WERI-Rb-1 (cell line): ENCODE measurements around the gene SLC66A2.

Source experiments
- DNase-seq: peaks from one replicate; pipeline ENCODE4 v3.0.0-alpha.2; 2020
- H3K27ac ChIP-seq: fragments of 250-450 bp; sonication (Bioruptor Pico); 2 replicates; pipeline ENCODE4 v1.5.1; 2020; ENCODE audit warnings: mild to moderate bottlenecking, moderate library complexity
- H3K27me3 ChIP-seq: fragments of 250-450 bp; sonication (Bioruptor Pico); 2 replicates; pipeline ENCODE4 v1.5.1; 2021; ENCODE audit warnings: mild to moderate bottlenecking, low read depth, moderate library complexity; ENCODE audit not compliant: insufficient read depth, severe bottlenecking
- H3K36me3 ChIP-seq: fragments of 250-450 bp; sonication (Bioruptor Pico); 2 replicates; pipeline ENCODE4 v1.5.1; 2020; ENCODE audit warnings: mild to moderate bottlenecking, moderate library complexity
- H3K4me3 ChIP-seq: 2 replicates; pipeline ENCODE4 v1.5.1; 2011; ENCODE audit warnings: low read depth, mild to moderate bottlenecking, control low read depth, low read length
- H3K9me3 ChIP-seq: fragments of 250-450 bp; sonication (Bioruptor Pico); 2 replicates; pipeline ENCODE4 v1.5.1; 2021; ENCODE audit warnings: mild to moderate bottlenecking, moderate library complexity; ENCODE audit not compliant: severe bottlenecking
- TF ChIP-seq, protein P1 (sequence below): IDR thresholded peaks from 2 replicates; pipeline ENCODE4 v1.5.1; 2011; ENCODE audit warnings: low read depth, mild to moderate bottlenecking, control low read depth, inconsistent platforms, low read length

SLC66A2 gene

GRCh38 chr18:79924814-79925731 is 26.4 kb downstream of the SLC66A2 start:
- Histone ChIP-seq H3K27me3 (no peaks in the 10 kb centered on the region), H3K27ac (peak overlapping the region; percentile 78), H3K36me3 (peaks cover 43% of the 10 kb centered on the region), H3K4me3 (peak overlapping the region; percentile 8), H3K9me3 (peaks cover 5% of the 10 kb centered on the region)
- TF ChIP-seq, protein P1, sequence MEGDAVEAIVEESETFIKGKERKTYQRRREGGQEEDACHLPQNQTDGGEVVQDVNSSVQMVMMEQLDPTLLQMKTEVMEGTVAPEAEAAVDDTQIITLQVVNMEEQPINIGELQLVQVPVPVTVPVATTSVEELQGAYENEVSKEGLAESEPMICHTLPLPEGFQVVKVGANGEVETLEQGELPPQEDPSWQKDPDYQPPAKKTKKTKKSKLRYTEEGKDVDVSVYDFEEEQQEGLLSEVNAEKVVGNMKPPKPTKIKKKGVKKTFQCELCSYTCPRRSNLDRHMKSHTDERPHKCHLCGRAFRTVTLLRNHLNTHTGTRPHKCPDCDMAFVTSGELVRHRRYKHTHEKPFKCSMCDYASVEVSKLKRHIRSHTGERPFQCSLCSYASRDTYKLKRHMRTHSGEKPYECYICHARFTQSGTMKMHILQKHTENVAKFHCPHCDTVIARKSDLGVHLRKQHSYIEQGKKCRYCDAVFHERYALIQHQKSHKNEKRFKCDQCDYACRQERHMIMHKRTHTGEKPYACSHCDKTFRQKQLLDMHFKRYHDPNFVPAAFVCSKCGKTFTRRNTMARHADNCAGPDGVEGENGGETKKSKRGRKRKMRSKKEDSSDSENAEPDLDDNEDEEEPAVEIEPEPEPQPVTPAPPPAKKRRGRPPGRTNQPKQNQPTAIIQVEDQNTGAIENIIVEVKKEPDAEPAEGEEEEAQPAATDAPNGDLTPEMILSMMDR: peak; percentile 74
- DNase-seq: peak; percentile 96

DNA sequence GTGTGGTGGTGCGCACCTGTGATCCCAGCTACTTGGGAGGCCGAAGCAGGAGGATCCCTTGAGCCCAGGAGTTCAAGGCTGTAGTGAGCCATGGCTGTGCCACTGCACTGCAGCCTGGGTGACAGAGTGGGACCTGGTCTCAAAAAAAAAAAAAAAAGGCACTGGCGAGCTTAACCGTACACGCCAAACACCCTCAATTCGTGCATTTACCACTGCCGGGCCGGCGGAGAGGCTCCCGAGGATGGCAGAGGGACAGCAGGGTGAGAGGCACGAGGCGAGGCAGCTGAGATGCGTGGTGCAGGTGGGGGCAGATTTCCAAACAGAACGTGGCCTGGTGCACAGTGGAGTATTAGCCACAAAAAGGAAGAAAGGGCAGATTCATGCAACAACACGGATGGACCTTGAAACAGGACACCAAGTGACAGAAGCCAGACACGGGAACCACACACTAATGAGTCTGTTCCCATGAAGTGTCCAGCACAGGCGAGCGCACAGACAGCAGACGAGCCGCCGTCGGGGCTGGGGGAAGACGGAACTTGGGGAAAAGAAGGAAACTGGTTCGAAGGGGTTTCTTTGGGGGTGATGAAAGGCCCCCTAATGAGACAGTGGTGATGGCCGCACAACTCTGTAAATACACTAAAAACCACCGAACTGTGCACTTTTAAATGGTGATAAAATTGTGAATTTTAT is 27.4 kb downstream of the SLC66A2 start:
- peak; percentile 15 for DNase-seq
- Histone ChIP-seq H3K27me3 (no peaks in the 10 kb centered on the region), H3K36me3 (peaks cover 35% of the 10 kb centered on the region), H3K9me3 (no peaks in the 10 kb centered on the region), H3K27ac (peak overlapping the region; percentile 78), H3K4me3 (no peak overlapping the region)
- TF ChIP-seq, protein P1: no peak

DNA sequence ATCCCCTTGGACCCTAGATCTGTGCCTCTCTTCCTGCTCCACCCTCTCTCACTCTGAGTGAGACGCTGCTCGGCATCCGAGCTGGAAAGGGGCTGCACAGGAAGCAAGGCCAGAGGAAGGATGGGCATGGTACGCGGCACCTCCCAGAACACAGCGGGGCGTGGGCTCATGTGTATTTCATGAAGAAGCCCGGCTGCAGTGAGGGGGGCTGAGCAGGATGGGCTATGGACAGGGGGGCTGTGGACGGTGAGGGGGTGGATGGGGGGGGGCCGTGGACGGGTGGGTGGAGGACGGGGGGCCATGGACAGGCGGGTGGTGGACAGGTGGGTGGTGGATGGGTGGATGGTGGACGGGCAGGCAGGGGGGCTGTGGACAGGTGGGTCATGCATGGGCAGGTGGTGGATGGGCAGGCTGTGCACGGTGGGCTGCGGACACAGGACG is 28.5 kb downstream of the SLC66A2 start:
- H3K9me3 ChIP-seq: no peaks in the 10 kb centered on the region
- H3K36me3 ChIP-seq: peaks cover 37% of the 10 kb centered on the region
- no peak overlapping the region for H3K27ac ChIP-seq
- no peak overlapping the region for H3K4me3 ChIP-seq
- TF ChIP-seq, protein P1: no peak
- no peaks in the 10 kb centered on the region for H3K27me3 ChIP-seq
- DNase-seq: peak; percentile 10

DNA sequence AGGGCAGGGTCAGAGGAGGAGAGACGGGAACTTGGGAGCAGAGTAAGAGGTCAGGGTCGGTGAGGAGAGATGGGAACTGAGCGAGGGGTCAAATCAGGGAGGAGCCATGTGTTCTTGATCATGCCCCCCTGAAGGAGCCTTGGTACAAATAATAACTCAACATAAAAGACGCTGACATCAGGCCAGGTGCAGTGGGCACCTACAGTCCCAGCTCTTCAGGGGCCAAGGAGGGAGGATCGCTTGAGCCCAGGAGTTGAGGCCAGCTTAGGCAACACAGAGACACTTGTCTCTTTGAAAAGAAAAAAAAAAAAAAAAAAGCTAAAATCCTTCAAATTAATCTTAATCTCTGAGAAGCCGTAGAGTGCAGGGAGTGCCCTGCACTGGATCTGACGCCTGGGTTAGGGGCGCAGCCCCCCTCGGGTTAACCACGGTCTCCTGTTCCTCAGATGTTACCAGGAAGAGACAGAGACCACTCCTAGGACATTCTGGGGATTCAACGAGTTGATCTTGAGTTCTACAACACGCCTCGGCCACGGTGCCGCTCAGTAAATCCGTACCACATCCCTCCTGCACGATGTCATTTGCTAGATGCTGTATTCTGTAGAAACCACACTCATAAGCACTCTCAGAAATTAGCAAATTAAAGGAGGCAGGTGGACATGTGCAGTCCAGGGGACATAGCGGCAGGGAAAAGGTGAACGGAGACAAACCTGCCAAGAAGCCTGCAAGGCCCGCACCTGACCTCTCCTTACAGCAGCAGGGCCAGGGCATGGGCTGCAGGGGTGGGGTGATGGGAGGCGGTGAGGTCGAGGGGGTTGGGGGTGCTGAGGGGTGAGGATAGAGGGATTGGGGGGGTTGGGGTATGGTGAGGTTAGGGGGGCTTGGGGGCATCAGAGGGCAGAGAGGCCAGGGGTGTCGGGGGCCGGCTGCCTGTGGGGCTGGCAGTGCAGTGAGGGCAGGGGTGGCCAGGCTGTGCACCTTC is 29.2 kb downstream of the SLC66A2 start:
- peaks cover 44% of the 10 kb centered on the region for H3K36me3 ChIP-seq
- DNase-seq: peak; percentile 5
- H3K9me3 ChIP-seq: peaks cover under 1% of the 10 kb centered on the region
- H3K27ac ChIP-seq: no peak overlapping the region
- TF ChIP-seq, protein P1: no peak
- no peak overlapping the region for H3K4me3 ChIP-seq
- H3K27me3 ChIP-seq: no peaks in the 10 kb centered on the region

GRCh38 chr18:79919089-79919488 is 32.4 kb downstream of the SLC66A2 start:
- peaks cover 6% of the 10 kb centered on the region for H3K9me3 ChIP-seq
- H3K27me3 ChIP-seq: no peaks in the 10 kb centered on the region
- DNase-seq: peak; percentile 12
- H3K27ac ChIP-seq: no peak overlapping the region
- TF ChIP-seq, protein P1: no peak
- peaks cover 59% of the 10 kb centered on the region for H3K36me3 ChIP-seq
- no peak overlapping the region for H3K4me3 ChIP-seq
